GM18951 (cell line): ENCODE measurements around the gene CBX8.
"Not testable (repeated sequence)": the region's sequence is repeated elsewhere in the genome, so short reads cannot be mapped to it uniquely, and the experiment has no call there.

Experiments
- POLR2A ChIP-seq: IDR thresholded peaks from 4 replicates; pipeline ENCODE4 v1.6.1; 2011; ENCODE audit warnings: mild to moderate bottlenecking; ENCODE audit not compliant: insufficient read length, insufficient read depth; ENCODE audit errors: extremely low read depth
- in situ Hi-C: fragments of 300-500 bp; cut with MboI; formaldehyde crosslinking; loops from one replicate; pipeline ENCODE4 v1.12.0; 2022; ENCODE audit warnings: low sequenced_read_pairs, mixed read lengths, inconsistent platforms; ENCODE audit not compliant: unreplicated experiment

Gene CBX8

DNA sequence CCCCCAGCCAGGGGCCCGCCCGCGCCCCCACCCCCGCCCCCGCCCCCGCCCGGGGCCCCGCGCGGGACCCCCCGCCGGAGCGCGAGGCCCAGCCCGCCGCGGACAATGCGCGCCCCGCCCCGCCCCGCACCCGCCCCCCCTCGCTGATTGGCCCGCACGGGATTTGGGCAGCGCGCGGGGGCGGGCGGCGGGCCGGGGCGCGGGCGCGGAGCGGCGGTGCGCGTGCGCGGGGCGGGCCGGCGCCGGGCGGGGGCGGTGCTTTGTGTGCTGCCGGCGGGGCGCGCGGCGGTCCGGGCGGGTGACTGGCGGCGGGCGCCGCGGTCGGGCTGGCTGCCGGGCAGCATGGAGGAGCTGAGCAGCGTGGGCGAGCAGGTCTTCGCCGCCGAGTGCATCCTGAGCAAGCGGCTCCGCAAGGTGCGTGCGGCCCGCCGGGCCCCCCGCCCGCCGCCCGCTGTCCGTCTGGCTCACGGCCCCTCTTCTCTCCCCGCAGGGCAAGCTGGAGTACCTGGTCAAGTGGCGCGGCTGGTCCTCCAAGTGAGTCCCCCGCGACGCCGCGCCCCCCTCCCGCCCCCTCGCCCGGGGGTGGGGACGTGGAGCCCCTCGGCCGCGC lies 18.9 kb downstream of the CBX8 start, which contains the start of gene CBX2:
Gene CBX2 (plus strand): TSS at position 255 of the 610 bp plus-strand sequence. CDS start 88 bp downstream, at position 343.
- in situ Hi-C loops: loop anchor here (25.0 kb wide), 1 partner anchor 184 kb away; no protein-coding TSS in a partner anchor
- TF ChIP-seq POLR2A: peak; percentile 51

DNA sequence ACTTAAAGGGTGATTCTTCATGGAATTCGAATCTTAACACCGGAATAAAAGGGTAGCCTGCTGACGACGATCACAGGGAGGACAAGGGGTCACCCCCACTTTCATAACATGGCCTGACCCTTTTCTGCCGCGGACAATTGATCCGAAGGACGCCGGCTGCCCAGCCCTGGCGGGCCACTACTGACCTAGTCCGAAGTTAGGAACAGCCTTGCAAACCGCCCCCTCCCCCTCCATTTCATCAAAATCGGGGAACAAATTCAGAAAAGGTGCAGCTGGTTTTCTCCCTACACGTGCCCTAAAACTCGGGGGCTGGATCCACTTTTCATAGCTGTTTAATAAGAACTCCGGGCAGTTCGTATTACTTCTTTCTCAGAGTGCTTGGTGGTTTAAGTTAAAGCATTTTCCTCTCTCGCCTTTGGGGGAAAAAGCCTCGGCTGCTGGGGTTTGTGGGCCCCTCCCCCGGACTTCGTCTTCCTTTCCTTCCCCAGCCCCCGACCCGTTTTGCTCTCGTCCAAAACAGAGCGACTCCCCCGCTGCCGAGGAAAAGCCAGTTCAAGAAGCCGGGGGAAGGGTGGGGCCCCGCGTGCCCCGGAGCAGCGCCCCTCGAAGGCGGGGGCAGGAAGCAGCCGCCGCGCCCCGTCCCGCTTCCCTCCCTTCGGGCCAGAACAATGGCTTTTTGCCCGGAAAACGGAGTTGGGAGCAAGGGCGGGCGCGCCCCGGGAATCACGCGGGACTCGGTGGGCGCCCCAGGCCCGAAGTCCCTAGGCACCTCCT lies 19.6 kb downstream of the CBX8 start:
- in situ Hi-C loops: loop anchor here (25.0 kb wide), 1 partner anchor 185 kb away; no protein-coding TSS in a partner anchor

DNA sequence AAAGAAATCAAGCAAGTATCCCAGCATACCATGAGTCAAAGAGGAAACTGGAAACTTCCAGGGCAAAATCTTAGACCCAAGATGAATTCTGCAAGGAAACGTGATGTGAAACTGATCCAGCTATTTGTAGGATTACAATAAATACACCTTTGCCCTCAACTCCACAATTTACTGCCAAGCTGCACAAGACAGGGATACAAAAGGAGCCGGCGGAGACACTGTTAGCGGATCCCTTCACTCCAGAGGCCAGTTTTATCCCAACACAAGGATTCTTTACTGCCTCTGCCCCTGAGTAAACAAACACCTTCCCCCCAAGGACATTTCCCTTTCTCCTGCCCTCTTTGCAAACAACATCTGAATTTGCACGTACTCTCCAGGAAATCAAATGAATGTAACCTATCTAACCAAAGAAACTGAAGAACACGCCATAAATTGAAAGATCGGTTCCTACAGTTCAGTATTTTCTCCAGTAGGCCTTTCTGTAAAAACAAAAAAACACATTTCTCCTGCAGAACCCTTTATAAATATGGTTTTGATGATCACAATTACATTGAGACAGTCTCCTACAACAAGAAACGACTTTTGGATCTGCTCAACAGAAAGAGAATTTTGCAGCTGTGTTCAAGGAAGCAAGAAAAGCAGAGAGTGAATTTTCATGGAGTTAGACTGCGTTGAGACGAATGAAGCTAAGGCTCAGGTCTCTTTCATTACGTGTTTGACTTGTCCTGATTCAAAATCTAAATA lies 20.3 kb downstream of the CBX8 start:
- in situ Hi-C loops: loop anchor here (25.0 kb wide), 1 partner anchor 186 kb away; no protein-coding TSS in a partner anchor

More for the DNA sequence above, 19.6 kb downstream of the CBX8 start:
- TF ChIP-seq POLR2A: no peak

DNA sequence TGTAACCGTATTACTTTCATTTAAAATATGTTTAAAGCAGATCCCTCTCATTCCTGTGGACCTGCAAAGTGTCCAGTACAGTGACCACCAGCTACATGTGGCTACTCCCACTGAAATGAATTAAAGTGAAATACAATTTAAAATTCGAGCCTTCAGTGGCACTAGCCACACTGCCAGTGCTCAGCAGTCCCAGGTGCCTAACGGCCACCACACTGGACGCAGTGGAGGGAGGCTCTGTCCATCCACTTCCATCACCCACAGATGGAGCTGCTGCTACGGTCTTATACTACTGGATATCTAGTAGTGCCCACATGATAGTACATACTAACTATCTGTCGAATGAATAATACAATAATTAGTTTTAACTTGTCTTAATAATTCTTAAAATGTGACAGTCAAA lies 21.2 kb downstream of the CBX8 start:
- in situ Hi-C loops: loop anchor here (25.0 kb wide), 1 partner anchor 187 kb away; no protein-coding TSS in a partner anchor

More for the DNA sequence above, 20.3 kb downstream of the CBX8 start:
- no peak for TF ChIP-seq POLR2A

GRCh38 chr17:79774561-79774975 lies 22.3 kb downstream of the CBX8 start:
- in situ Hi-C loops: no loop called here
- TF ChIP-seq POLR2A: no peak

More for the DNA sequence above, 21.2 kb downstream of the CBX8 start:
- TF ChIP-seq POLR2A: no peak

DNA sequence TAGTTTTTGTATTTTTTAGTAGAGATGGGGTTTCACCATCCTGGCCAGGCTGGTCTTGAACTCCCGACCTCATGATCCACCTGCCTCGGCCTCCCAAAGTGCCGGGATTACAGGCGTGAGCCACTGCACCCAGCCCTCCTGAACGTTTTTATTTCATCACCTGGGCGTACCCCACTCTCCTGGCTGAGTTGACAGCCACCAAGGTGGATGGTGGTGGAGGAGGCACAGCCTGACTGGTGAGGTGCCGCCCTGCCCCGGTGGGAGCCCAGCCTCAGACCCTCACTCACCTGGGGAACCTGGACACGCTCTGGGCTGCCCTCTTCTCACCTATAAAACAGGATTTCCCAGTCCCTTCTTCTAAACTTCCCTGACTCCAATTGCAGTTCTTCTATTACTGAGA lies 24.2 kb downstream of the CBX8 start:
- in situ Hi-C loops: not testable (repeated sequence)

DNA sequence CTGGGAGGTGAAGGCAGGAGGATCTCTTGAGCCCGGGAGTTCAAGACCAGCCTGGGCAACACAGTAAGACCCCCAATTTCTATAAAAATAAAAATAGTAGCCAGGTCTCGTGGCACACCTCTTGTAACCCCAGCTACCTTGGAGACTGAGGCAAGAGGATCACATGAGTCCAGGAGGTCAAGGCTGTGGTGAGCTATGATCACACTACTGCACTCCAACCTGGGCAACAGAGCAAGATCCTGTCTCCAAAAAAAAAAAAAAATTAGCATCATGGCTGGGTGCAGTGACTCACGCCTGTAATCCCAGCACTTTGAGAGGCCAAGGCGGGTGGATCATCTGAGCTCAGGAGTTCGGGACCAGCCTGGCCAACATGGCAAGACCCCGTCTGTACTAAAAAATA lies 25.6 kb downstream of the CBX8 start:
- in situ Hi-C loops: no loop called here
- TF ChIP-seq POLR2A: no peak

DNA sequence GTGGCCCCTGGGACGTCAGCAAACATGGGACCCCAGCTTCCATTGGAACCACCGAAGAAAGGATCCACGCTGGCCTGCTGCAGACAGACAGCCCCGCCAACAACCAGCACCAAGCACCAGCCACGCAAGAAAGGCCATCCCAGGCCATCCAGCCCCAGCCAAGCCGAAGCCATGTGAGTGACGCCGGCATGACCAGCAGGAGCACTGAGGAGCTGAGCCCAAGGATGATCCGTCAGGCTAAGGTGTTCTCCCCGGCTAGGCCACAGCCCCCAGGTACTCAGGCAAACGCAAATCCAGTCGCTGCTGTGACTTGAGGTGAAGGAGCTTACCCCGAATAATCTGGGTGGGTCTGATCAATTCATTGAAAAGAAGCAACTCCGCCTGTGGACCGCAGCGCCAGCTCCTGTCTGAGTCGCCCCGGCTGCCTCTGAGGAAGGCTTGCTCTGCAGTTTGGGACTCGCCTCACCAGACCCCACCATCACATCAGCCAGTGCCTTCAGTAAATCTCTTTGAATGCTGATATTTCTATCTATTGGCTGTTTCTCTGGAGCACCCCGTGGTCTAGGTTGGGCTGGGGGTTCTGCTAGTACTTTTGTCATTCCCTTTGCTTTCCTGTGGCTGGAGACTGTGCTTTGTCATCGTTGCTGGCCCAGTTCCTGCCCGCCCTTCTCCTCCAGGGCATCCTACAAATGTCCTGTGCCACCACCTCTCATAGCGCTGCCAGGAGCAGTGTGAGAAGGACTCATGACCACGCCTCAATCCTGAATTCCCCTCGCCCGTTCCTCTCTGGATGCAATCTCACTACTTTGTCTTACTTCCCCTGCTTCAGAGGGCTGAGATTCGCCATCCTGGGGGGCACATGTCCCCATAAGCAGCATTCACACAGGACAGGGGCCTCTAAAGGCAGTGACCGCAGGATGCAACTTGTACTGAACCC lies 27.0 kb downstream of the CBX8 start:
- TF ChIP-seq POLR2A: no peak
- in situ Hi-C loops: no loop called here

DNA sequence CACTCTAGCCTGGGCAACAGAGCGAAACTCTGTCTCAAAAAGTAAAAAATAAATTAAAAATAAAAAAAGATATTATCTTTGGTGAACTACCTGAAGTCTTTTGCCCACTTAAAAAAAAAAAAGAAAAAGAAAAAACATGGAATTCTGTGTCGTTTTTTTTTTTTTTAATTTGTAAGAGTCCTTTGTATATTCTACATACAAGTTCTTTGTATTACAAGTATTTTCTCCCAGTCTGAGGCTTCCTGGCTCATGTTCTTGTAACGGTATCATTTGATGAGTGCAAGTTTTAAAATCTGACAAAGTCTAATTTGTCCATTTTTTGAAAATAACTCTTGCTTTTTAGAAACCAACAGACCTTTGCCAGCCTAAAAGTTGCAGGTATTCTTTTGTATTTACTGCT lies 31.2 kb downstream of the CBX8 start:
- in situ Hi-C loops: no loop called here
- no peak for TF ChIP-seq POLR2A

GRCh38 chr17:79761894-79762589 lies 34.8 kb downstream of the CBX8 start:
- in situ Hi-C loops: no loop called here
- no peak for TF ChIP-seq POLR2A

GRCh38 chr17:79760197-79760906 lies 36.5 kb downstream of the CBX8 start:
- in situ Hi-C loops: no loop called here

More at GRCh38 chr17:79760197-79760906, 36.5 kb downstream of the CBX8 start:
- TF ChIP-seq POLR2A: no peak
